Measurements from ENCODE around the gene NCEH1.

GRCh38 chr3:172640751-172641150 is 70.1 kb downstream of the NCEH1 start:
- TF ChIP-seq EZH2 (IDR thresholded peaks at IDR 0.05; ENCODE audit: borderline replicate concordance, control insufficient read depth, low read depth, low read length), result no peak
- TF ChIP-seq, protein P1, sequence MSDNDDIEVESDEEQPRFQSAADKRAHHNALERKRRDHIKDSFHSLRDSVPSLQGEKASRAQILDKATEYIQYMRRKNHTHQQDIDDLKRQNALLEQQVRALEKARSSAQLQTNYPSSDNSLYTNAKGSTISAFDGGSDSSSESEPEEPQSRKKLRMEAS (IDR thresholded peaks at IDR 0.05; ENCODE audit: low read depth, low read length), result no peak
- TF ChIP-seq LARP7 (IDR thresholded peaks at IDR 0.05), result no peak
- no peak for TF ChIP-seq CTCF (IDR thresholded peaks at IDR 0.05 in 2 of 3, conservative IDR thresholded peaks at IDR 0.05 in 1 of 3; ENCODE audit: control insufficient read depth in 2 of 3, extremely low read depth in 1 of 3, insufficient read depth in 1 of 3, low read depth in 3 of 3, low read length in 3 of 3)
- no peak for TF ChIP-seq ZBED1 (IDR thresholded peaks at IDR 0.05; ENCODE audit: borderline replicate concordance)
- no peak for TF ChIP-seq BHLHE40 (IDR thresholded peaks at IDR 0.05; ENCODE audit: borderline replicate concordance in 1 of 2, low read depth in 2 of 2, low read length in 1 of 2)
- no peak for TF ChIP-seq HDAC6 (IDR thresholded peaks at IDR 0.05; ENCODE audit: unreplicated experiment)
- no peak for TF ChIP-seq ZNF274 (IDR thresholded peaks at IDR 0.05; ENCODE audit: insufficient read depth, insufficient read length)
- no peak for TF ChIP-seq USF2 (IDR thresholded peaks at IDR 0.05; ENCODE audit: borderline replicate concordance, low read depth, low read length)
- TF ChIP-seq REST (IDR thresholded peaks at IDR 0.05; ENCODE audit: low read depth, low read length), result no peak
- TF ChIP-seq ETV6 (conservative IDR thresholded peaks at IDR 0.05 in 1 of 2, IDR thresholded peaks at IDR 0.05 in 1 of 2; ENCODE audit: borderline replicate concordance in 1 of 2, low read depth in 1 of 2), result no peak
- TF ChIP-seq, protein P2, sequence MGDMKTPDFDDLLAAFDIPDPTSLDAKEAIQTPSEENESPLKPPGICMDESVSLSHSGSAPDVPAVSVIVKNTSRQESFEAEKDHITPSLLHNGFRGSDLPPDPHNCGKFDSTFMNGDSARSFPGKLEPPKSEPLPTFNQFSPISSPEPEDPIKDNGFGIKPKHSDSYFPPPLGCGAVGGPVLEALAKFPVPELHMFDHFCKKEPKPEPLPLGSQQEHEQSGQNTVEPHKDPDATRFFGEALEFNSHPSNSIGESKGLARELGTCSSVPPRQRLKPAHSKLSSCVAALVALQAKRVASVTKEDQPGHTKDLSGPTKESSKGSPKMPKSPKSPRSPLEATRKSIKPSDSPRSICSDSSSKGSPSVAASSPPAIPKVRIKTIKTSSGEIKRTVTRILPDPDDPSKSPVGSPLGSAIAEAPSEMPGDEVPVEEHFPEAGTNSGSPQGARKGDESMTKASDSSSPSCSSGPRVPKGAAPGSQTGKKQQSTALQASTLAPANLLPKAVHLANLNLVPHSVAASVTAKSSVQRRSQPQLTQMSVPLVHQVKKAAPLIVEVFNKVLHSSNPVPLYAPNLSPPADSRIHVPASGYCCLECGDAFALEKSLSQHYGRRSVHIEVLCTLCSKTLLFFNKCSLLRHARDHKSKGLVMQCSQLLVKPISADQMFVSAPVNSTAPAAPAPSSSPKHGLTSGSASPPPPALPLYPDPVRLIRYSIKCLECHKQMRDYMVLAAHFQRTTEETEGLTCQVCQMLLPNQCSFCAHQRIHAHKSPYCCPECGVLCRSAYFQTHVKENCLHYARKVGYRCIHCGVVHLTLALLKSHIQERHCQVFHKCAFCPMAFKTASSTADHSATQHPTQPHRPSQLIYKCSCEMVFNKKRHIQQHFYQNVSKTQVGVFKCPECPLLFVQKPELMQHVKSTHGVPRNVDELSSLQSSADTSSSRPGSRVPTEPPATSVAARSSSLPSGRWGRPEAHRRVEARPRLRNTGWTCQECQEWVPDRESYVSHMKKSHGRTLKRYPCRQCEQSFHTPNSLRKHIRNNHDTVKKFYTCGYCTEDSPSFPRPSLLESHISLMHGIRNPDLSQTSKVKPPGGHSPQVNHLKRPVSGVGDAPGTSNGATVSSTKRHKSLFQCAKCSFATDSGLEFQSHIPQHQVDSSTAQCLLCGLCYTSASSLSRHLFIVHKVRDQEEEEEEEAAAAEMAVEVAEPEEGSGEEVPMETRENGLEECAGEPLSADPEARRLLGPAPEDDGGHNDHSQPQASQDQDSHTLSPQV (IDR thresholded peaks at IDR 0.05), result no peak
- TF ChIP-seq RAD51 (IDR thresholded peaks at IDR 0.05), result no peak
